Cardiac fibroblast (primary cell): Measurements from ENCODE around the gene GPC3.

Experiments
- DNase-seq, 2 donors: peaks; one replicate each; pipeline versions ENCODE4 v3.0.0 to v3.0.0-alpha.2; 2010; ENCODE audit warnings: low read depth in 2 of 2
- H3K4me3 ChIP-seq, 2 donors: replicated peaks in 1 of 2; 1 replicate in 1 of 2; 2 replicates in 1 of 2; pipeline ENCODE4 v1.5.1; 2011; ENCODE audit warnings: low read depth in 2 of 2, low read length in 2 of 2, mild to moderate bottlenecking in 2 of 2, moderate library complexity in 1 of 2
- TF ChIP-seq, protein P1 (sequence below): IDR thresholded peaks from one replicate; pipeline ENCODE4 v1.5.1; 2011; ENCODE audit warnings: low read depth, mild to moderate bottlenecking, low read length, inconsistent platforms

The GPC3 gene

DNA sequence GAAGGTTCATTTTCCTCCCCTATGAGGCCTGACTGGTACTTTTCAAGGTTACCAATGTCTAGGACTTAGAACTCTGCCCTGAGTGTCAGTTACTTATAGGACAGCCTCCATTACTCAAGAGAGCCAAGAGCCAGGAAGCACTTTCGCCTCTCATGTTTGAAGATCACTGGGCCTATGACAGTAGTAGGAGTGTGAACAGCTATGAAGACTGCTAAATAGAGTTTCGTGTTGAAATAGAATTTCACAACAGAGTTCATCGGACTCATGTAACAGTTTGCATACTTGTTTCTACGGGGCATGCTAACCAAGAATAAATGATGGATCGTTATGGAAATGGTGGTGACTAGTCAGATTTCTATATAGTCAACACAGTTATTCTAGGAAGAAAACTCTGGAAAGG lies 472.3 kb downstream of the GPC3 start:
- no peak for DNase-seq
- no peak overlapping the region for H3K4me3 ChIP-seq
- TF ChIP-seq, protein P1, sequence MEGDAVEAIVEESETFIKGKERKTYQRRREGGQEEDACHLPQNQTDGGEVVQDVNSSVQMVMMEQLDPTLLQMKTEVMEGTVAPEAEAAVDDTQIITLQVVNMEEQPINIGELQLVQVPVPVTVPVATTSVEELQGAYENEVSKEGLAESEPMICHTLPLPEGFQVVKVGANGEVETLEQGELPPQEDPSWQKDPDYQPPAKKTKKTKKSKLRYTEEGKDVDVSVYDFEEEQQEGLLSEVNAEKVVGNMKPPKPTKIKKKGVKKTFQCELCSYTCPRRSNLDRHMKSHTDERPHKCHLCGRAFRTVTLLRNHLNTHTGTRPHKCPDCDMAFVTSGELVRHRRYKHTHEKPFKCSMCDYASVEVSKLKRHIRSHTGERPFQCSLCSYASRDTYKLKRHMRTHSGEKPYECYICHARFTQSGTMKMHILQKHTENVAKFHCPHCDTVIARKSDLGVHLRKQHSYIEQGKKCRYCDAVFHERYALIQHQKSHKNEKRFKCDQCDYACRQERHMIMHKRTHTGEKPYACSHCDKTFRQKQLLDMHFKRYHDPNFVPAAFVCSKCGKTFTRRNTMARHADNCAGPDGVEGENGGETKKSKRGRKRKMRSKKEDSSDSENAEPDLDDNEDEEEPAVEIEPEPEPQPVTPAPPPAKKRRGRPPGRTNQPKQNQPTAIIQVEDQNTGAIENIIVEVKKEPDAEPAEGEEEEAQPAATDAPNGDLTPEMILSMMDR, result no peak

DNA sequence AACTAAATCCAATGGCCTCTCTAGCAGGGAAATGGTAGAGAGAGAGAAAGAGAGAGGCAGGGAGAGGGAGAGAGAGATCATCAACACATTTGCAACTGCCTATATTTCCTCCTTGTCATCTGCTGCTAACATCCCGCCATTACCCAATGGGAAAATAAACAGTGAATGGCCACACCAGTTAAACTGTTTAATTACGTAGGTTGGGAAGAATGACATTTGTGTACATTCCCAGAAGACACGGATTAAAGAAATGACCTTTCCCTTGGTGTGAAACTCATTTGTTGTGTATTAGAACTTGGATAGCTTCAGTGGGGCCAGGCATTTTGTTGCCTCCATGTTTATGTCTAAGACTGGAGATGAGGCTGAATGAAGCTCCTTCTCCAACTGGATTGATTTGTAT lies 474.4 kb downstream of the GPC3 start:
- TF ChIP-seq, protein P1, result no peak
- no peak overlapping the region for H3K4me3 ChIP-seq
- DNase-seq, result no peak

DNA sequence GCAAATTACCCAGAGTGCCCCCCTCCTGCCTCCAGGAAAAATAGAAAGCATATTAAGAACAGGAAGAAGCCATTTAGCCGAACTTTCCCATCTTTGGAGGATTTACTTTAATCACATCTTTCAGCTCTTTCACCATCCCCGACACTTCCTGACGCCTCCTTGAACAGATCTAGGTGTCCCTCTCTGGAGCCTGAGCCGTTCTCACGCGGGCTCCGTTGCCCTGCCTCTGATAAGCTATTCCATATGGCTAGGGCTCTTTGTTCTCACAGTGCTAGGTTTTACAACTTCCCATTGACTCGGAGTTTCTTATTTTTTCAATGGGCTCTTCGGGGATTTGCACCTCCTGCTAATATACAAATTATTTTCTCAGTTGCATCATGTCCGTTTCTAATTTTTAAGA lies 488.0 kb downstream of the GPC3 start:
- no peak overlapping the region for H3K4me3 ChIP-seq
- no peak for DNase-seq
- TF ChIP-seq, protein P1, result no peak

DNA sequence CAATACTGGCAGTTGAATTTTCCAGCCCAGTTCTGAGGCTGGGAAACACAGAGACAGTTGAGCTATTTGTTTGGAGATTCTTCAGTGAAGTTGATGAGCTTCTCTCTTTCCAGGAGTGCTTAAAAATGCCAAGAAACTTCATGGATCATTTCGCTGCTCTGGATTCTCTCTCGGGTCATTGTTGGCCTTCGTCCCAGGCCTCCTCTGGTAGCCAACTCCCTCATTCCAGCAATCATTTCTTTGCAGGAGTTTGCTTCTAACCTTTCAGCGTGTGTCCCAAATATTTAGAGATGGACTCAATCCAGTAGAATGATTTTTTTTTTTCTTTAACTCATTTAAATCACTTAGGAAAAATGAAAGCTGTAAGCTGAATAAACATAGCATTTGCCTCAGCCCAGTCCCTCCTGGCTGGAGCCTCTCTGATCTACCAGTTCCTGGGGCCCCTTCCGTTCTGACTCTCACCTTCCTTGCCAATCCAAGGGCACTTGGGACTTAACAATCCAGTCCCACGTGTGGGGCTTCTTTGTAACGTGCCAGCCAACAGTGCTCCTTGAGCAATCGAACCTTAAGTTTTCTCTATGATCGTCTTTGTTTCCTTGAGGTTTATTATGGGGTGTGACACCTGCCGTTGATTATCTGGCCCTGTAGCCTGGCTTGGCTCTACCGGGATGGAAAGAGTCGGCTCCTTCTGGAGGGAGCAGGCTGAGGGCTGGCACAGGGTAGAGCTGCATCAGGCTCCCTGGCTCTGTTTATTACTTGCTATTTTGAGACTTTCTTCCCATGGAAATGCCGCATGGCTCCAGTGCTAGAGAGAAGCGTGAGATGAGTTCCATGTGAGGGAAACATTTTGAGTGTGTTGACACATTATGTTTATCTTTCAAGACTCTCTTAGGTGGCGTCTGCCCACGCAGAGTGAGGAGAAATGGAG lies 489.7 kb downstream of the GPC3 start:
- no peak overlapping the region for H3K4me3 ChIP-seq
- TF ChIP-seq, protein P1, result no peak
- DNase-seq, result peak in 1 of 2 donors; percentile 56

DNA sequence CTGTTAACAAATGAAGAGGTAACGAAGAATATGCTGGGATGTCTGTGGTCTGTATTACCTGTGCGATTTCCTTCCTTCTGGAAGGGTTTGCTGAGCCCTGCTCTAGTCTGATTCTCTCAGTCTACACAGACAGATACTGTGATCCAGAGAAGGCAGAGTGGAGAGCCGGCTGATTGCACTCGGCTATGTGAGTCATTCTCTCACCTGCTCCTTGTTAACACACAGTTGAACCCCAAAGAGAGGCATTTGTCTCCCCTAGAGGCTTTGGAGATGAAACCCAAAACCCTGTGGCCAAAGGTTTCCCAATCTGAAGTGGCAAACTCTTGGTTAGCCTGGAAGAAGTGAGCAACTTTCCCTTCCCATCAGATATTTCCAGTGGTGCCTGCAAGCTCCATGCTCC lies 492.0 kb downstream of the GPC3 start:
- TF ChIP-seq, protein P1, result no peak
- no peak overlapping the region for H3K4me3 ChIP-seq
- DNase-seq, result no peak

DNA sequence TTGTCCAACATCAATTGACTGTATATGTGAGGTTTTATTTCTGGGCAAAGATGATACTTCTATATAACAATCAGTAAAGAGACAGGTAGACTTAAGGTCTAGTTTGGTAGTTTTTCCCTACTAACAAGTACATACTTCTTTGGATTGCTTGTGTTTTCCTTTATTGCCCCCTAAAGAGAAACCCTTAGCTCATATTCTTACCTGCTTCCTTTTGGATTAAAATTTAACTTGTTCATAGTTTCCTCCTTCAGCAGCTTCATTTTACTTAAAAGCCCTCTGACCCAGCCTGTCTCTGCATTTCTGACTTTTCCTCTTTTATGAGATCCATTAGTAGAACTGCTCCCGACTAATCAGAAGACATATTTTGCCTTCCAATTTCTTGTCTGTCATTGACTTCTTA lies 494.4 kb downstream of the GPC3 start:
- no peak for DNase-seq
- no peak overlapping the region for H3K4me3 ChIP-seq
- TF ChIP-seq, protein P1, result no peak
